Measurements from ENCODE around the gene RAB11B. TPM values are rescaled to one million over a fixed set of nuclear protein-coding genes. Genes with fewer than 3 reads are reported as not detected.

Gene RAB11B
- polyA plus RNA-seq, 1 donor from 2014 or later, result 71.1 TPM

DNA sequence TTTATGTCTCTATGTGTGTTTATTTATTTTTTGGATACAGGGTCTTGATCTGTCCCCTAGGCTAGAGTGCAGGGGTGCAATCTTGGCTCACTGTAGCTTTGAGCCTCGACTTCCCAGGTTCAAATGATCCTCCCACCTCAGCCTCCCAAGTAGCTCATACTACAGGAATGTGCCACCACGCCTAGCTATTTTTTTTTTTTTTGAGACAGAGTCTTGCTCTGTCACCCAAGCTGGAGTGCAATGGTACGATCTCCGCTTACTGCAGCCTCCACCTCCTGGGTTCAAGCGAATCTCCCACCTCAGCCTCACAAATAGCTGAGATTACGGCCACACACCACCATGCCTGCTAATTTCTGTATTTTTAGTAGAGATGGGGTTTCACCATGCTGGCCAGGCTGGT lies 31.2 kb upstream of the RAB11B start:
- Histone ChIP-seq H3K9me3 (ENCODE audit: low read length) (no peaks in the 10 kb centered on the region), H3K27me3 (ENCODE audit: insufficient read depth, low read depth, low read length) (peaks cover 22% of the 10 kb centered on the region), H3K36me3 (ENCODE audit: insufficient read depth, low read length) (no peaks in the 10 kb centered on the region), H3F3A (ENCODE audit: insufficient read depth, low read length, poor library complexity, severe bottlenecking) (no peaks in the 10 kb centered on the region), H3K4me3 (ENCODE audit: low read length) (no peak overlapping the region), H3K27ac (ENCODE audit: low read length) (no peak overlapping the region), H2AFZ (ENCODE audit: low read depth, low read length) (no peak overlapping the region), H4K20me1 (ENCODE audit: insufficient read depth) (no peaks in the 10 kb centered on the region), H3K79me2 (replicated peaks; ENCODE audit: insufficient read depth, low read length) (no peaks in the 10 kb centered on the region), H3K9me2 (ENCODE audit: insufficient read depth, low read length) (no peaks in the 10 kb centered on the region), H3K9ac (ENCODE audit: low read length) (no peak overlapping the region), H3K4me2 (ENCODE audit: low read length) (no peak overlapping the region)
- TF ChIP-seq RAD21 (conservative IDR thresholded peaks at IDR 0.05), result no peak
- no peak for TF ChIP-seq MXI1 (conservative IDR thresholded peaks at IDR 0.05; ENCODE audit: poor library complexity, severe bottlenecking)
- no peak for TF ChIP-seq TAF1 (IDR thresholded peaks at IDR 0.05; ENCODE audit: low read depth)
- TF ChIP-seq EP300 (conservative IDR thresholded peaks at IDR 0.05; ENCODE audit: poor library complexity, severe bottlenecking), result no peak
- TF ChIP-seq SMC3 (conservative IDR thresholded peaks at IDR 0.05; ENCODE audit: poor library complexity), result no peak
- TF ChIP-seq EZH2 (IDR thresholded peaks at IDR 0.05; ENCODE audit: borderline replicate concordance, insufficient read depth, low read length, poor library complexity, severe bottlenecking), result no peak
- no peak for TF ChIP-seq POLR2AphosphoS5 (IDR thresholded peaks at IDR 0.05)
- TF ChIP-seq, protein P1, sequence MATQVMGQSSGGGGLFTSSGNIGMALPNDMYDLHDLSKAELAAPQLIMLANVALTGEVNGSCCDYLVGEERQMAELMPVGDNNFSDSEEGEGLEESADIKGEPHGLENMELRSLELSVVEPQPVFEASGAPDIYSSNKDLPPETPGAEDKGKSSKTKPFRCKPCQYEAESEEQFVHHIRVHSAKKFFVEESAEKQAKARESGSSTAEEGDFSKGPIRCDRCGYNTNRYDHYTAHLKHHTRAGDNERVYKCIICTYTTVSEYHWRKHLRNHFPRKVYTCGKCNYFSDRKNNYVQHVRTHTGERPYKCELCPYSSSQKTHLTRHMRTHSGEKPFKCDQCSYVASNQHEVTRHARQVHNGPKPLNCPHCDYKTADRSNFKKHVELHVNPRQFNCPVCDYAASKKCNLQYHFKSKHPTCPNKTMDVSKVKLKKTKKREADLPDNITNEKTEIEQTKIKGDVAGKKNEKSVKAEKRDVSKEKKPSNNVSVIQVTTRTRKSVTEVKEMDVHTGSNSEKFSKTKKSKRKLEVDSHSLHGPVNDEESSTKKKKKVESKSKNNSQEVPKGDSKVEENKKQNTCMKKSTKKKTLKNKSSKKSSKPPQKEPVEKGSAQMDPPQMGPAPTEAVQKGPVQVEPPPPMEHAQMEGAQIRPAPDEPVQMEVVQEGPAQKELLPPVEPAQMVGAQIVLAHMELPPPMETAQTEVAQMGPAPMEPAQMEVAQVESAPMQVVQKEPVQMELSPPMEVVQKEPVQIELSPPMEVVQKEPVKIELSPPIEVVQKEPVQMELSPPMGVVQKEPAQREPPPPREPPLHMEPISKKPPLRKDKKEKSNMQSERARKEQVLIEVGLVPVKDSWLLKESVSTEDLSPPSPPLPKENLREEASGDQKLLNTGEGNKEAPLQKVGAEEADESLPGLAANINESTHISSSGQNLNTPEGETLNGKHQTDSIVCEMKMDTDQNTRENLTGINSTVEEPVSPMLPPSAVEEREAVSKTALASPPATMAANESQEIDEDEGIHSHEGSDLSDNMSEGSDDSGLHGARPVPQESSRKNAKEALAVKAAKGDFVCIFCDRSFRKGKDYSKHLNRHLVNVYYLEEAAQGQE (IDR thresholded peaks at IDR 0.05; ENCODE audit: borderline replicate concordance), result no peak
- TF ChIP-seq, protein P2, sequence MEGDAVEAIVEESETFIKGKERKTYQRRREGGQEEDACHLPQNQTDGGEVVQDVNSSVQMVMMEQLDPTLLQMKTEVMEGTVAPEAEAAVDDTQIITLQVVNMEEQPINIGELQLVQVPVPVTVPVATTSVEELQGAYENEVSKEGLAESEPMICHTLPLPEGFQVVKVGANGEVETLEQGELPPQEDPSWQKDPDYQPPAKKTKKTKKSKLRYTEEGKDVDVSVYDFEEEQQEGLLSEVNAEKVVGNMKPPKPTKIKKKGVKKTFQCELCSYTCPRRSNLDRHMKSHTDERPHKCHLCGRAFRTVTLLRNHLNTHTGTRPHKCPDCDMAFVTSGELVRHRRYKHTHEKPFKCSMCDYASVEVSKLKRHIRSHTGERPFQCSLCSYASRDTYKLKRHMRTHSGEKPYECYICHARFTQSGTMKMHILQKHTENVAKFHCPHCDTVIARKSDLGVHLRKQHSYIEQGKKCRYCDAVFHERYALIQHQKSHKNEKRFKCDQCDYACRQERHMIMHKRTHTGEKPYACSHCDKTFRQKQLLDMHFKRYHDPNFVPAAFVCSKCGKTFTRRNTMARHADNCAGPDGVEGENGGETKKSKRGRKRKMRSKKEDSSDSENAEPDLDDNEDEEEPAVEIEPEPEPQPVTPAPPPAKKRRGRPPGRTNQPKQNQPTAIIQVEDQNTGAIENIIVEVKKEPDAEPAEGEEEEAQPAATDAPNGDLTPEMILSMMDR (IDR thresholded peaks at IDR 0.05; ENCODE audit: poor library complexity, severe bottlenecking), result no peak

DNA sequence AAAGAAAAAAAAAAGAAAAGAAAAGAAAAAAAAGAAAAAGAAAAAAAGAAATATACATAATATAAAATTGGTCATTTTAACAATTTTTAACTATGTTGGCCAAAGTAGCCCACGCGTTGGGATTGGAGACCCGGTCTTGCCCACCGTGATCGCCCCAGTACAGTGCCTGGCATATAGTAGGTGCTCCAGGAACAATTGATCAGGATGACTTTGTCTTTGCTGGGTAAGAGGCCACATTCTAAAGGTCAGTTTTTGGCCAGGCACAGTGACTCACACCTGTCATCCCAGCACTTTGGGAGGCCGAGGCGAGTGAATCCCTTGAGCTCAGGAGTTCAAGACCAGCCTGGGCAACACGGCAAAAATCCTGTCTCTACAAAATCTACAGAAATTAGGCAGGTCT lies 30.0 kb upstream of the RAB11B start:
- no peak overlapping the region for H2AFZ ChIP-seq (ENCODE audit: low read depth, low read length)
- no peaks in the 10 kb centered on the region for H3K79me2 ChIP-seq (replicated peaks; ENCODE audit: insufficient read depth, low read length)
- peaks cover 35% of the 10 kb centered on the region for H3K27me3 ChIP-seq (ENCODE audit: insufficient read depth, low read depth, low read length)
- H3K27ac ChIP-seq (ENCODE audit: low read length), result no peak overlapping the region
- no peaks in the 10 kb centered on the region for H3K9me2 ChIP-seq (ENCODE audit: insufficient read depth, low read length)
- no peaks in the 10 kb centered on the region for H4K20me1 ChIP-seq (ENCODE audit: insufficient read depth)
- H3K36me3 ChIP-seq (ENCODE audit: insufficient read depth, low read length), result no peaks in the 10 kb centered on the region
- H3F3A ChIP-seq (ENCODE audit: insufficient read depth, low read length, poor library complexity, severe bottlenecking), result no peaks in the 10 kb centered on the region
- H3K4me3 ChIP-seq (ENCODE audit: low read length), result no peak overlapping the region
- no peaks in the 10 kb centered on the region for H3K9me3 ChIP-seq (ENCODE audit: low read length)
- no peak for TF ChIP-seq EZH2 (IDR thresholded peaks at IDR 0.05; ENCODE audit: borderline replicate concordance, insufficient read depth, low read length, poor library complexity, severe bottlenecking)
- no peak for TF ChIP-seq TAF1 (IDR thresholded peaks at IDR 0.05; ENCODE audit: low read depth)
- TF ChIP-seq, protein P1 (IDR thresholded peaks at IDR 0.05; ENCODE audit: borderline replicate concordance), result no peak
- TF ChIP-seq EP300 (conservative IDR thresholded peaks at IDR 0.05; ENCODE audit: poor library complexity, severe bottlenecking), result no peak
- no peak for TF ChIP-seq RAD21 (conservative IDR thresholded peaks at IDR 0.05)
- TF ChIP-seq SMC3 (conservative IDR thresholded peaks at IDR 0.05; ENCODE audit: poor library complexity), result no peak
- TF ChIP-seq POLR2AphosphoS5 (IDR thresholded peaks at IDR 0.05), result no peak
- TF ChIP-seq, protein P2 (IDR thresholded peaks at IDR 0.05; ENCODE audit: poor library complexity, severe bottlenecking), result no peak
- TF ChIP-seq MXI1 (conservative IDR thresholded peaks at IDR 0.05; ENCODE audit: poor library complexity, severe bottlenecking), result no peak
- no peak overlapping the region for H3K9ac ChIP-seq (ENCODE audit: low read length)
- no peak overlapping the region for H3K4me2 ChIP-seq (ENCODE audit: low read length)

Measured in neural cell (in vitro differentiated cells).